K562 (cell line): ENCODE data around the gene SLC5A4. TPM values are rescaled to one million over a fixed set of nuclear protein-coding genes. Genes with fewer than 3 reads are reported as not detected.

Experiments
- ATAC-seq: fragments of 200-7000 bp; cut with Tn5 transposase; 3 replicates; pipeline ENCODE4 v1.9.1; 2020; ENCODE audit warnings: moderate library complexity
- Bru-seq: library from RNA; stranded (reverse); fragments of 400-500 nt; gene quantifications from one replicate; lab custom pipeline; 2021; lab: Mats Ljungman, UMichigan
- BruChase-seq, 2 experiments: library from RNA; stranded (reverse); fragments of 400-500 nt; gene quantifications; one replicate each; lab custom pipeline; 2021; lab: Mats Ljungman, UMichigan
- BruUV-seq: library from RNA; stranded (reverse); fragments of 400-500 nt; replicated peaks from 2 replicates; lab custom pipeline; 2021; lab: Mats Ljungman, UMichigan
- CTCF ChIA-PET: fragments of 300-600 bp; formaldehyde crosslinking; extraction: SDS; loops from one replicate; lab custom pipeline; 2021; ENCODE audit warnings: low intra/inter-chr PET ratio; lab: Yijun Ruan, JAX
- POLR2A ChIA-PET: fragments of 300-600, 350-650 bp; sonication (Branson Sonifier 250); formaldehyde crosslinking; extraction: SDS; loops from one replicate; lab custom pipeline; 2021; ENCODE audit warnings: antibody characterized with exemption, inconsistent platforms; lab: Yijun Ruan, JAX
- DNase-seq, 4 experiments: peaks; one replicate each; pipeline versions ENCODE4 v3.0.0 to v3.0.0-alpha.2; 2011 to 2018; ENCODE audit warnings: low spot score in 3 of 4, mixed read lengths in 3 of 4; ENCODE audit errors: extremely low read depth in 1 of 4
- FAIRE-seq: peaks from 2 replicates; lab custom pipeline; 2011; peaks lifted over from hg19 to GRCh38; lab: Jason Lieb, UNC
- H2AFZ ChIP-seq: 2 replicates; pipeline ENCODE4 v1.6.0; 2011; ENCODE audit warnings: low read depth, low read length, control low read depth, inconsistent platforms
- H3K27ac ChIP-seq: fragments of 200-600 bp; 3 replicates; pipeline ENCODE4 v1.8.0; 2011; ENCODE audit warnings: low read depth, mild to moderate bottlenecking, control low read depth, inconsistent platforms, low read length, moderate library complexity, mixed read lengths; ENCODE audit errors: extremely low read depth
- H3K27me3 ChIP-seq, 2 experiments: fragments of 300-600 bp in 1 of 2; 2 replicates in 1 of 2; 3 replicates in 1 of 2; pipeline versions ENCODE4 v1.6.0 to v1.8.0; 2011; ENCODE audit warnings: inconsistent platforms in 2 of 2, low read length in 2 of 2, mild to moderate bottlenecking in 1 of 2, mixed read lengths in 1 of 2, moderate library complexity in 1 of 2; ENCODE audit not compliant: control insufficient read depth in 2 of 2, insufficient read depth in 2 of 2
- H3K36me3 ChIP-seq: fragments of 300-600 bp; 3 replicates; pipeline ENCODE4 v1.8.0; 2011; ENCODE audit warnings: mild to moderate bottlenecking, low read length, inconsistent platforms; ENCODE audit not compliant: control insufficient read depth, insufficient read depth
- H3K4me1 ChIP-seq, 2 experiments: fragments of 200-600 bp in 1 of 2; replicated peaks in 1 of 2; 2 replicates in 1 of 2; 3 replicates in 1 of 2; pipeline versions ENCODE4 v1.5.1 to v1.8.0; 2011; ENCODE audit warnings: inconsistent platforms in 2 of 2, low read length in 2 of 2, mild to moderate bottlenecking in 1 of 2, mixed read lengths in 1 of 2, moderate library complexity in 1 of 2; ENCODE audit not compliant: control insufficient read depth in 2 of 2, insufficient read depth in 2 of 2
- H3K4me2 ChIP-seq: 2 replicates; pipeline ENCODE4 v1.6.1; 2011; ENCODE audit warnings: low read length, control low read depth, inconsistent platforms, mixed read lengths; ENCODE audit not compliant: insufficient read depth
- H3K4me3 ChIP-seq: fragments of 200-600 bp; sonication (generic), shearing (Covaris generic); 2 replicates; pipeline ENCODE4 v1.5.1; 2016; ENCODE audit warnings: control low read depth, inconsistent platforms
- H3K79me2 ChIP-seq: fragments of 200-600 bp; 3 replicates; pipeline ENCODE4 v1.8.0; 2011; ENCODE audit warnings: low read length, inconsistent platforms; ENCODE audit not compliant: control insufficient read depth, insufficient read depth
- H3K9ac ChIP-seq, 2 experiments: 2 replicates each; pipeline versions ENCODE4 v1.6.0 to v1.6.1; 2011; ENCODE audit warnings: low read depth in 2 of 2, low read length in 2 of 2, control low read depth in 1 of 2, inconsistent platforms in 1 of 2, mild to moderate bottlenecking in 1 of 2, mixed read lengths in 1 of 2; ENCODE audit not compliant: insufficient read depth in 1 of 2
- H3K9me1 ChIP-seq: one replicate; pipeline ENCODE4 v1.6.0; 2011; ENCODE audit warnings: inconsistent platforms, mild to moderate bottlenecking, low read length, moderate library complexity; ENCODE audit not compliant: control insufficient read depth, insufficient read depth
- H3K9me3 ChIP-seq: replicated peaks from 2 replicates; pipeline ENCODE4 v1.5.1; 2011; ENCODE audit warnings: low read depth, low read length, inconsistent platforms; ENCODE audit not compliant: control insufficient read depth, insufficient read depth
- H4K20me1 ChIP-seq: replicated peaks from 2 replicates; pipeline ENCODE4 v1.6.1; 2011; ENCODE audit warnings: low read length, inconsistent platforms, mixed read lengths; ENCODE audit not compliant: control insufficient read depth, insufficient read depth
- ASH1L ChIP-seq: fragments of 450-650 bp; IDR thresholded peaks from 2 replicates; pipeline ENCODE4 v1.6.1; 2018; ENCODE audit warnings: borderline replicate concordance, mild to moderate bottlenecking, low read depth; ENCODE audit not compliant: partially characterized antibody
- DPF2 ChIP-seq: fragments of 450-650 bp; IDR thresholded peaks from 2 replicates; pipeline ENCODE4 v1.6.1; 2016
- FOXA1 ChIP-seq: fragments of 450-650 bp; IDR thresholded peaks from 2 replicates; pipeline ENCODE4 v1.6.1; 2016; ENCODE audit warnings: mild to moderate bottlenecking, borderline replicate concordance
- HDAC6 ChIP-seq: IDR thresholded peaks from 2 replicates; pipeline ENCODE4 v1.6.1; 2012; ENCODE audit warnings: low read depth, mild to moderate bottlenecking, control low read depth, inconsistent platforms, low read length, moderate library complexity
- HOXB6 ChIP-seq: fragments of 250-450 bp; sonication (Bioruptor Pico); IDR thresholded peaks from 2 replicates; pipeline ENCODE4 v1.5.1; 2022; ENCODE audit warnings: mild to moderate bottlenecking, borderline replicate concordance
- XRCC3 ChIP-seq: fragments of 450-650 bp; IDR thresholded peaks from 2 replicates; pipeline ENCODE4 v1.6.1; 2017; ENCODE audit warnings: mild to moderate bottlenecking, moderate library complexity
- ZNF75A ChIP-seq: fragments of 450-650 bp; formaldehyde crosslinking; IDR thresholded peaks from 2 replicates; pipeline ENCODE4 v1.4.0; 2020; ENCODE audit warnings: mild to moderate bottlenecking
- WGBS: fragments of 100-300 bp; shearing (Covaris generic); methylation state at CpG from one replicate; pipeline ENCODE4 v1.1.6; 2016; ENCODE audit warnings: low coverage, mixed read lengths; ENCODE audit not compliant: insufficient coverage; ENCODE audit errors: missing lambda C conversion rate; 5-methylcytosine and 5-hydroxymethylcytosine counted together
- in situ Hi-C: fragments of 300-500 bp; cut with MboI; formaldehyde crosslinking; loops from 4 replicates; pipeline ENCODE4 v1.15.0; 2018; ENCODE audit warnings: inconsistent platforms, mixed read lengths
- intact Hi-C: fragments of 100-400 bp; cut with micrococcal nuclease; formaldehyde crosslinking; loops from 2 replicates; pipeline ENCODE4 v1.14.2; 2022
- long read RNA-seq, 3 experiments: library from polyadenylated mRNA in 2 of 3; library from RNA in 1 of 3; unstranded in 2 of 3; stranded (forward) in 1 of 3; transcript quantifications; one replicate each; pipeline ENCODE4 v2.0.0, GENCODE V29; 2019 to 2022
- polyA minus RNA-seq, 3 experiments: library from RNA; depleted of rRNA, polyadenylated mRNA; stranded (reverse); fragments of >200 nt; gene quantifications; 2 replicates each; pipeline ENCODE4 v1.2.3, GENCODE V29; 2011
- polyA plus RNA-seq, 8 experiments: library from polyadenylated mRNA; depleted of rRNA in 4 of 8; stranded (reverse) in 5 of 8; unstranded in 3 of 8; fragments of >200 nt; fragmentation: Nextera tagmentation in 2 of 8; fragmentation: Illumina TruSeq in 1 of 8; extraction: Ambion mirVana in 2 of 8; extraction: Trizol in 1 of 8; gene quantifications; 2 replicates each; pipeline versions ENCODE4 v1.2.1 to v1.2.3, GENCODE V29; 2011 to 2014; ENCODE audit warnings: inconsistent platforms in 1 of 8, missing spikeins in 1 of 8
- total RNA-seq, 7 experiments: library from RNA; depleted of rRNA in 6 of 7; stranded (reverse); fragments of >200 nt in 6 of 7; fragmentation: Illumina TruSeq in 2 of 7; extraction: Trizol in 2 of 7; gene quantifications; 2 replicates each; pipeline versions ENCODE4 v1.2.1 to v1.2.3, GENCODE V29; 2011 to 2021; ENCODE audit warnings: low replicate concordance in 1 of 7
- TF ChIP-seq, protein P1 (sequence below): sonication (generic); formaldehyde crosslinking; IDR thresholded peaks from 2 replicates; pipeline ENCODE4 v1.8.0; 2022; ENCODE audit warnings: mild to moderate bottlenecking, missing genetic modification reagents
- TF ChIP-seq, protein P2 (sequence below), 2 experiments: fragments of 250-450 bp in 1 of 2; fragments of 450-650 bp in 1 of 2; sonication (Bioruptor Pico) in 1 of 2; IDR thresholded peaks; 2 replicates each; pipeline versions ENCODE4 v1.6.1 to v1.8.0; 2016 to 2021; ENCODE audit warnings: mild to moderate bottlenecking in 2 of 2, moderate library complexity in 2 of 2, missing compliant biosample characterization in 1 of 2, missing genetic modification characterization in 1 of 2
- TF ChIP-seq, protein P3 (sequence below), 2 experiments: fragments of 450-650 bp in 1 of 2; IDR thresholded peaks; 2 replicates each; pipeline ENCODE4 v1.6.1; 2011 to 2017; ENCODE audit warnings: low read depth in 2 of 2, antibody characterized with exemption in 1 of 2, borderline replicate concordance in 1 of 2, low read length in 1 of 2, mild to moderate bottlenecking in 1 of 2, mixed read lengths in 1 of 2; ENCODE audit not compliant: control insufficient read depth in 1 of 2

SLC5A4 gene
- total RNA-seq (2011; cell fraction: chromatin; rRNA removed; ENCODE audit: low replicate concordance) = not detected in 2 replicates
- total RNA-seq (2011; cell fraction: nucleolus; rRNA removed) = not detected in 2 replicates
- total RNA-seq (2011; cell fraction: nucleoplasm; rRNA removed) = not detected in 2 replicates
- total RNA-seq (2014; rRNA removed) (not detected in 2 replicates), total RNA-seq (2014; rRNA removed; fragmentation: Illumina TruSeq; extraction: Trizol) (not detected in 2 replicates), total RNA-seq (2015; rRNA removed; fragmentation: Illumina TruSeq; extraction: Trizol) (not detected in 2 replicates), total RNA-seq (2021) (not detected in 2 replicates), polyA plus RNA-seq (2011; rRNA removed) (not detected in 2 replicates), polyA plus RNA-seq (2014; fragmentation: Illumina TruSeq; extraction: Trizol) (not detected in 2 replicates), polyA plus RNA-seq (2014; fragmentation: Nextera tagmentation; extraction: Ambion mirVana) (not detected), polyA plus RNA-seq (2014; rRNA removed) (0.22 TPM in 1 of 2 replicates, not detected in the other), polyA minus RNA-seq (2011; rRNA and poly(A)+ RNA removed) (not detected in 2 replicates), Bru-seq, nascent RNA (not detected), BruChase-seq, experiment 1, labeled RNA remaining after a 2-hour chase (percentile 3 among the genes with signal in this experiment), BruChase-seq, experiment 2, labeled RNA remaining after a 6-hour chase (percentile 6 among the genes with signal in this experiment)
- polyA plus RNA-seq (2011; cell fraction: cytosol; rRNA removed) = not detected in 2 replicates
- not detected in 2 replicates for polyA plus RNA-seq (2011; cell fraction: nucleus; rRNA removed)
- not detected in 2 replicates for polyA plus RNA-seq (2012)
- polyA minus RNA-seq (2011; cell fraction: cytosol; rRNA and poly(A)+ RNA removed) = not detected in 2 replicates
- not detected in 2 replicates for polyA minus RNA-seq (2011; cell fraction: nucleus; rRNA and poly(A)+ RNA removed)
- long read RNA-seq, experiment 1 = 0 reads
- long read RNA-seq, experiment 2 = 0 reads
- long read RNA-seq, experiment 3 = 0 reads

DNA sequence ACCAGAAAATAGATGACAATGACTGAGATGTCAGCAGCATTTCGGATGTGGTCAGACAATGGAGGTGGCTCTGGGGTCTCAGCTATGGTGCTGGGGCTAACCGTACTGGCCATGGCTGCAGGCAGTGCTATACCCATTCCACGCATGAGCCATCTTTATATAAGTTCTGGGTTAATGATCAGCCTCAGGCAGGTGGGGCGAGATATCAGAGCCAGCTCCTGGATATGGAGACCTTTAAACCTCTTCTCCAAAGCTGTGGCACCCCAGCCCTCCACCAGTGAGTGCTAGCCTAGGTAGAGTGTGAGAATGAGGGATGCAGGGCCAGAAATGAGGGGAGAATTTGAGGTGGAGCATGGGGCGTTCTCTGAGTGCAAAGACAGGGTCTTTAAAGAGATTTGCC is at the start of gene SLC5A4:
Gene SLC5A4 (minus strand): TSS at position 131 of the 400 bp plus-strand sequence. CDS start 18 bp downstream, at position 113.
- 2% methylated on average over 4 of the region's 5 CpGs for WGBS
- Histone ChIP-seq H3K36me3 (no peaks in the 10 kb centered on the region), H3K27ac (no peak within 1 kb of the TSS), H3K79me2 (no peaks in the 10 kb centered on the region), H3K9me3 (no peaks in the 10 kb centered on the region), H3K9ac (no peak within 1 kb of the TSS), H3K4me1 (no peaks in the 10 kb centered on the region), H4K20me1 (no peaks in the 10 kb centered on the region), H3K4me2 (no peak within 1 kb of the TSS), H3K9me1 (no peaks in the 10 kb centered on the region), H3K4me3 (no peak within 1 kb of the TSS), H3K27me3 (peaks cover 0 to 9% of the 10 kb centered on the region in 2 experiments; a peak in 1 of 5 replicates), H2AFZ (no peak within 1 kb of the TSS)
- ATAC-seq (no peak), DNase-seq (no peak), FAIRE-seq (no peak)
- TF ChIP-seq ASH1L (no peak), FOXA1 (no peak), HOXB6 (CRISPR knock-in tag) (no peak), HDAC6 (no peak), XRCC3 (no peak), ZNF75A (no peak), DPF2 (no peak)
- TF ChIP-seq, protein P1, sequence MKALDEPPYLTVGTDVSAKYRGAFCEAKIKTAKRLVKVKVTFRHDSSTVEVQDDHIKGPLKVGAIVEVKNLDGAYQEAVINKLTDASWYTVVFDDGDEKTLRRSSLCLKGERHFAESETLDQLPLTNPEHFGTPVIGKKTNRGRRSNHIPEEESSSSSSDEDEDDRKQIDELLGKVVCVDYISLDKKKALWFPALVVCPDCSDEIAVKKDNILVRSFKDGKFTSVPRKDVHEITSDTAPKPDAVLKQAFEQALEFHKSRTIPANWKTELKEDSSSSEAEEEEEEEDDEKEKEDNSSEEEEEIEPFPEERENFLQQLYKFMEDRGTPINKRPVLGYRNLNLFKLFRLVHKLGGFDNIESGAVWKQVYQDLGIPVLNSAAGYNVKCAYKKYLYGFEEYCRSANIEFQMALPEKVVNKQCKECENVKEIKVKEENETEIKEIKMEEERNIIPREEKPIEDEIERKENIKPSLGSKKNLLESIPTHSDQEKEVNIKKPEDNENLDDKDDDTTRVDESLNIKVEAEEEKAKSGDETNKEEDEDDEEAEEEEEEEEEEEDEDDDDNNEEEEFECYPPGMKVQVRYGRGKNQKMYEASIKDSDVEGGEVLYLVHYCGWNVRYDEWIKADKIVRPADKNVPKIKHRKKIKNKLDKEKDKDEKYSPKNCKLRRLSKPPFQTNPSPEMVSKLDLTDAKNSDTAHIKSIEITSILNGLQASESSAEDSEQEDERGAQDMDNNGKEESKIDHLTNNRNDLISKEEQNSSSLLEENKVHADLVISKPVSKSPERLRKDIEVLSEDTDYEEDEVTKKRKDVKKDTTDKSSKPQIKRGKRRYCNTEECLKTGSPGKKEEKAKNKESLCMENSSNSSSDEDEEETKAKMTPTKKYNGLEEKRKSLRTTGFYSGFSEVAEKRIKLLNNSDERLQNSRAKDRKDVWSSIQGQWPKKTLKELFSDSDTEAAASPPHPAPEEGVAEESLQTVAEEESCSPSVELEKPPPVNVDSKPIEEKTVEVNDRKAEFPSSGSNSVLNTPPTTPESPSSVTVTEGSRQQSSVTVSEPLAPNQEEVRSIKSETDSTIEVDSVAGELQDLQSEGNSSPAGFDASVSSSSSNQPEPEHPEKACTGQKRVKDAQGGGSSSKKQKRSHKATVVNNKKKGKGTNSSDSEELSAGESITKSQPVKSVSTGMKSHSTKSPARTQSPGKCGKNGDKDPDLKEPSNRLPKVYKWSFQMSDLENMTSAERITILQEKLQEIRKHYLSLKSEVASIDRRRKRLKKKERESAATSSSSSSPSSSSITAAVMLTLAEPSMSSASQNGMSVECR = no peak
- TF ChIP-seq, protein P2, sequence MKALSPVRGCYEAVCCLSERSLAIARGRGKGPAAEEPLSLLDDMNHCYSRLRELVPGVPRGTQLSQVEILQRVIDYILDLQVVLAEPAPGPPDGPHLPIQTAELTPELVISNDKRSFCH (CRISPR knock-in tag; IDR thresholded peaks at IDR 0.05) = no peak
- TF ChIP-seq, protein P2 (tag; IDR thresholded peaks at IDR 0.05) = no peak
- TF ChIP-seq, protein P3, sequence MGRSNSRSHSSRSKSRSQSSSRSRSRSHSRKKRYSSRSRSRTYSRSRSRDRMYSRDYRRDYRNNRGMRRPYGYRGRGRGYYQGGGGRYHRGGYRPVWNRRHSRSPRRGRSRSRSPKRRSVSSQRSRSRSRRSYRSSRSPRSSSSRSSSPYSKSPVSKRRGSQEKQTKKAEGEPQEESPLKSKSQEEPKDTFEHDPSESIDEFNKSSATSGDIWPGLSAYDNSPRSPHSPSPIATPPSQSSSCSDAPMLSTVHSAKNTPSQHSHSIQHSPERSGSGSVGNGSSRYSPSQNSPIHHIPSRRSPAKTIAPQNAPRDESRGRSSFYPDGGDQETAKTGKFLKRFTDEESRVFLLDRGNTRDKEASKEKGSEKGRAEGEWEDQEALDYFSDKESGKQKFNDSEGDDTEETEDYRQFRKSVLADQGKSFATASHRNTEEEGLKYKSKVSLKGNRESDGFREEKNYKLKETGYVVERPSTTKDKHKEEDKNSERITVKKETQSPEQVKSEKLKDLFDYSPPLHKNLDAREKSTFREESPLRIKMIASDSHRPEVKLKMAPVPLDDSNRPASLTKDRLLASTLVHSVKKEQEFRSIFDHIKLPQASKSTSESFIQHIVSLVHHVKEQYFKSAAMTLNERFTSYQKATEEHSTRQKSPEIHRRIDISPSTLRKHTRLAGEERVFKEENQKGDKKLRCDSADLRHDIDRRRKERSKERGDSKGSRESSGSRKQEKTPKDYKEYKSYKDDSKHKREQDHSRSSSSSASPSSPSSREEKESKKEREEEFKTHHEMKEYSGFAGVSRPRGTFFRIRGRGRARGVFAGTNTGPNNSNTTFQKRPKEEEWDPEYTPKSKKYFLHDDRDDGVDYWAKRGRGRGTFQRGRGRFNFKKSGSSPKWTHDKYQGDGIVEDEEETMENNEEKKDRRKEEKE (IDR thresholded peaks at IDR 0.05; ENCODE audit: borderline replicate concordance in 1 of 2, control insufficient read depth in 1 of 2, low read depth in 2 of 2, low read length in 1 of 2) = no peak
- BruUV-seq = no TSS peak
- in situ Hi-C loops = no loop called here
- ChIA-PET POLR2A (interaction anchor here (0.5 kb wide), 1 partner anchor 17 kb away, joined by 3 read pairs; no protein-coding TSS in a partner anchor), CTCF (no interaction called here)
- intact Hi-C loops = no loop called here
